Mesenteric fat pad (tissue), 1 donor: Measurements from ENCODE around the gene HMGCL. TPM values are rescaled to one million over a fixed set of nuclear protein-coding genes. Genes with fewer than 3 reads are reported as not detected.
"Not testable (repeated sequence)": the region's sequence is repeated elsewhere in the genome, so short reads cannot be mapped to it uniquely, and the experiment has no call there.

Experiments
- DNase-seq: peaks from one replicate; pipeline ENCODE4 v3.0.0-alpha.2; 2020; ENCODE audit warnings: low spot score
- total RNA-seq: library from RNA; stranded (reverse); fragmentation: NEBNext Ultra II Directional; extraction: Animal tissue kit (Norgen Biotek cat#: 25700); gene quantifications from one replicate; pipeline ENCODE4 v1.2.1, GENCODE V29; 2021
- donor health status: DM: yes; HTN: yes; CAD: no.

The HMGCL gene
- total RNA-seq, 1 donor from 2014 or later = 31.7 TPM

DNA sequence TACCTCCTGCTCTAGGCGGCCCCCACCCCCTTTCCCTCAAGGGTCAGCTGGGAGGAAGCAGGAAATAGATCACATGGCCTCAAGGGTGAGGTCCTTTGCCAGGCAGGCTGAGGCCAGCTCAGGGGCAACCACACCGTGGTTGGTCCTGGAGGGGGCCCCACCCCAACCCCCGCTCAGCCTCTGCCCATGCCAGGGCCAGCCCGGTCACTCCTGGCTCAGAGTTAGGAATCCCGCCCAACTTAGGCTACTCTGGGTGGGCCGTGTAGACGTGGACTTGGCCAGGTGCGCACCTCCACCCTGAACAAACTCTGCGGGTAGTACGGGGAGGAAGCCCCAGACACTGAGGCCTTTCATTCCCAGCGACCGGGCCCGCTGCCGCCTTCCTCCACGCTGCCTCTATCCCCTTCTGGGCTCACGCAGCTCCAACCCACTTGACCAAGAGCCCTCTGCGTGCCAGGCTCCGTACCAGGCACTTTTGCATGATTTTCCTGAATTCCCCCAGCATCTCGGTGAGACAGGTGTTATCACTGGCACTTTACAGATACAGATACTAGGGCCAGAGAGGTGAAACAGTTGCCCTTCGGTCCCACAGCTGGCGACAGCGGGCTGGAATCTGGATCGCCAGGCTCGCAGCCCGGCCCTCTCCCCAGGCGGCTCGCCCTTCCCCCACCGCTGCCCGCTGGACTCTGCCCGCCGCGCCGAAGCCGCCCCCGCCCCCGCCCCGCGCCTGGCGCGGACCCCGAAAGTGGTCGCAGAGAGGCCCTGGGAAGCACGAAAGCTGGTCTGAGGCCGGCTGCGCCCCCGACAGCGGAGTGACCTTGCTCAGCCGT is 25.4 kb downstream of the HMGCL start:
- peak; percentile 91 for DNase-seq

GRCh38 chr1:23799255-23799569 is 26.0 kb downstream of the HMGCL start:
- no peak for DNase-seq

DNA sequence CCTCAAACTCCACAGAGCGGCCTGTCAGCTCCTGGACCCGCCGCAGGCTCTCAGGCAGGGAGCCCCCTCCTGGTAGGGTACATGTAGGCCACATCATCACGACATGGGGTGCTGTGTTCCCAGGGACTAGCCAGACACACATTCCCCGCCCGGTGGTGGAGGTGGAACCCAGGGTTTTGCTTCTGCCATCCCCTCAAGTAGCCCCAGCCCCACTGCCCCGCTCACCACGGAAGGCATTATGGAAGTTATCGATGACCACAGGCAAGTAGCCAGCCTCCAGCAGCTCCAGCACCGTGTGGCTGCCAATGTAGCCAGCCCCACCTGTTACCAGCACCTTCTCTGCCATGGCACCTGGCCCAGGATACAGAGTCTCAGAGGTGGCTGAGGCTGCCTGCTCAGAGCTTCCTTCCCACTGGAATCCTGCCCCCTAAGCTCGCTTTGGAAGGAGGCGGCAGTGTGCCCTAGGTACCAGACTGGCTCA is 26.5 kb downstream of the HMGCL start:
- no peak for DNase-seq

DNA sequence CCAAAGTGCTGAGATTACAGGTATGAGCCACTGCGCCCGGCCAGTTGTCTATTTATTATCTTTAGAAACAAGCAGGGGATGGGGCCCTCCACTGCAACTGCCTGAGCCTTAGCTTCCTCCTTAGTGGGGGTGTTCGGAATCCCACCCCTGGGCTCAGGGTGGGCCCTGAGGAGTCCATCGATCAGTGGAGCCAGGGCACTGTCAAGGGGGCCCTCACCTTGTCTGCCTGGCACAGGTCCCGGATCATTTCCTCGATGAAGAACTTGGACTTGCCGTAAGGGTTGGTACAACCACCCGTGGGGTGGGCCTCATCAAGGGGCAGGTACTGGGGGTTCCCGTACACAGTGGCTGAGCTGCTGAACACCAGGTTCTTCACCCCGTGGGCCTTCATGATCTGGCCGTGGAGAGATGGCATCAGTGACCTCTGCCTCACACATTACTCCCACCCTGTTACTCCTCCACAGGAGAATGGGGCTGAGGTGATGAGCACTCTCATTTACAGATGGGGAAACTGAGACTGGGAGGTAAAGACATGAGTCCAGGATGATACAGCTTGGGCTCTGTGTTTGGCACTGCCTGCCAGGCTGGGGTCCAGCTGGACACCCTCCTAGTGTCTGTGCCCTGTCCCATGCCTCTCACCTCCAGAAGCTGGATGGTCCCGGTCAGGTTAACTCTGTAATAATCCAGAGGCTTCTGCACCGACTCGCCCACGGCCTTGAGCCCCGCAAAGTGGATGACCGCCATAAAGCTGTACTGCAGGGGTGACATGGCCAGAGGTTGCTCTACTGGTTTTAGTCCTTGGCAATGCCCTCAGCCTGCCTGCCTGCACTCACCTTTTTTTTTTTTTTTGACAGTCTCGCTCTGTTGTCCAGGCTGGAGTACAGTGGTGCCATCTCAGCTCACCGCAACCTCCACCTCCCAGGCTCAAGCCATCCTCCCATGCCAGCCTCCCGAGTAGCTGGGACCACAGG is 27.5 kb downstream of the HMGCL start:
- DNase-seq = no peak

DNA sequence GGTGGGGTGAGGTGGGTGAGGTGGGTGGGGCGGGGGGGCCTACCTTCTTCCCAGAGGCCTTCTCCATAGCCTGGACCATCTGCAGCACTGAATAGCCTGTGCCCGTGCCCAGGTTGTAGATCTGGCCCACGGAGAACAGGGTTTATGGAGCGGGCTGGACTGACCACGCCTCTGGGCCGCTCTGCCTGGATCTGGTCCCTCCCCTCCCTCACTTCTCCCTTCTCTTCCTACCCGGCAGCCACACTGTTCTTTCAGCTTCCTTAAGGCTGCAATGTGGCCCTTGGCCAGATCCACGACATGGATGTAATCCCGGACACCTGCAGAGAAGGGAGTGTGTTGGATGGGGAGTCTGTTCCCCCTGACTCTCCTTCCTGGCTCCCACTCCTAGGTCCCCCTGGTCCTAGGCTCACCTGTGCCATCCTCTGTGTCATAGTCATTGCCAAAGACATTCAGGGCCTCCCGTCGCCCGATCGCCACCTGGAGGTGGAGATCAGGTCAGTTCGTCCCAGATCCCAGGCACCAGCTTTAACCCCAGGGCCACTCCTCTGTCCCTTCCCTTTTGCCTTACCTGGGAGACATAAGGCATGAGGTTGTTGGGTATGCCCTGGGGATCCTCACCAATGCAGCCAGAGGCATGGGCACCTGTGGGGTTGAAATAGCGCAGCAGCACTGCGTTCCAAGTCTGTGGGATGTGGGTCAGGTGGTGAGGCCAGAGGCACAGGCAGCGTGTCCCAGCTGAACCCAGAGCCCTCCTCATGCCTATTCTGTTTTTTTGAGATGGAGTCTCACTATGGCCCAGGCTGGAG is 28.6 kb downstream of the HMGCL start:
- no peak for DNase-seq

DNA sequence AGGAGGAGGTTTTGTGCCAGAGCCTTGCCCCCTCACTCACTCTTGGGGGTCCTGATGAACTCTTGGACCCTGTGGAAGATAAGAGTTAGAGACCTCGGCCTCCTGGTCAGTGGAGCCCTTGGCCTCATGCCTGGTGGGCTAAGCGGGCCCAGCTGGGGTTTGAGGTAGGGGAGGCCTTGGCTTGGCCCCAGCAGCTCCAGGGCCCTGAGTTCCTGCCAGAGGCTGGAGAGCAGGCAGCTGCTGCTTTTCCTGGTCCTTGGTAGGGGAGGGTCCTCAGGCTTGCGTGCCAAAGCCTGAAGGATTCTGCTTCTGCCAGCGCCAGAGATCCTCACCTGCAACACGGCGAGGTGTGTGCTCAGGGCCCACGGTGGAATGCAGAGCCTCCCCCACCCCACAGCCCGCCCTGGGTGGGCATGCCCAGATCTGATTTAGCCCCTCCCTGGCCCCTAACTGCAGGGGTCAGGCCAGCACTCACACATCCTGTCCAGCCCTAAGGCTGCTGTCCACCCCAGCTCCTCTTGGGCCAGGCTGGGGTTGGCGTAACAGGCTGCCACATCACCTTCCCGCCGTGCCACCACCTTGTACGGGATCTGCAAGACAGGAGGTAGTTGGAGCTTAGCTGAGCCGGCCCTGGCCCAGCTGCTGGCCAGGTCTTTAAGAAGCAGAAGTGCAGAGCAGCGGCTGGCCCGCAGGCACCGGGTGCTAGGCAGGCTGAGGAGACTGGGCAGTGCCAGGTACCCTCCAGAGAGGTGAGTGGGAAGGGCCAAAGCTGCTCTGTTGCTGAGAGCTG is 29.4 kb downstream of the HMGCL start:
- no peak for DNase-seq

DNA sequence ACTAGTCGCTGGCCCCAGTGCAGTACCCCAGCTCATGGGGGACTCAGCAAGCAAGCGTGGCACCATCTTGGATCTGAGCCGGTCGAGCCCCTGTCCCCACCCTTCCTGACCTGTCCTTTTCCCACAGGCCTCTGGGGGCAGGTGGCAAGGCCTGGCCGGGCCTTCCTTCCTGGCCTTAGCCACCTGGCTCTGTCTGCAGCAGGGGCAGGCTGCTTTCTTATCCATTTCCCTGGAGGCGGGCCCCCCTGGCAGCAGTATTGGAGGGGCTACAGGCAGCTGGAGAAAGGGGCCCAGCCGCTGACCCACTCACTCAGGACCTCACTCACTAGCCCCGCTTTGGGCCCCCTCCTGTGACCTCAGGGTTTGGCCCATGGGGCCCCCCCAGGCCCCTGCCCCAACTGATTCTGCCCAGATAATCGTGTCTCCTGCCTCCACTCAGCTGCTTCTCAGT is 30.5 kb downstream of the HMGCL start:
- not testable (repeated sequence) for DNase-seq

DNA sequence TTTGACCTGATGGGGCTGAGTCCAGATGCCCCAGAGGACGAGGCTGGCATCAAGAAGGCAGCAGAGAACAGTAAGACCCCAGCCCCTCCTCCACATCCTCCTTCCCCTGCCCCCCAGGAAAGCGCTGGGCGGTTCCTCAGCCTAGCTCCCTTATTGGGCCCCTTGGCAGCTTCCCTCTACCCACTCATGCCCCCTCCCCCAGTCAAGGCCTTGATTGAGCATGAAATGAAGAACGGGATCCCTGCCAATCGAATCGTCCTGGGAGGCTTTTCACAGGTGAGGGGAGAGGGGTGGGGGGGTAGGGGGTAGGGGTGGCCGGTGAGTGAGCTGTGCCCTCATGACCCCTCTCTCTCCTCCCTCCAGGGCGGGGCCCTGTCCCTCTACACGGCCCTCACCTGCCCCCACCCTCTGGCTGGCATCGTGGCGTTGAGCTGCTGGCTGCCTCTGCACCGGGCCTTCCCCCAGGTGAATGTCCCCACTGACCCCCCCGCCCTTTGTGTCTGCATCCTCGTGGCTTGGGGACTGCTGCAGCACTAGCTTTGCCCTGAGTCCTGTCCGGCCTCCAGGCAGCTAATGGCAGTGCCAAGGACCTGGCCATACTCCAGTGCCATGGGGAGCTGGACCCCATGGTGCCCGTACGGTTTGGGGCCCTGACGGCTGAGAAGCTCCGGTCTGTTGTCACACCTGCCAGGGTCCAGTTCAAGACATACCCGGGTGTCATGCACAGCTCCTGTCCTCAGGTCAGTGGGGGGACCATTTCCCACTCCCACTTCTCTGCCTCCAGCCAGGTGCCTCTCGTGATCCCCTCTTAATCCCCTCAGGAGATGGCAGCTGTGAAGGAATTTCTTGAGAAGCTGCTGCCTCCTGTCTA is 31.1 kb downstream of the HMGCL start:
- no peak for DNase-seq

DNA sequence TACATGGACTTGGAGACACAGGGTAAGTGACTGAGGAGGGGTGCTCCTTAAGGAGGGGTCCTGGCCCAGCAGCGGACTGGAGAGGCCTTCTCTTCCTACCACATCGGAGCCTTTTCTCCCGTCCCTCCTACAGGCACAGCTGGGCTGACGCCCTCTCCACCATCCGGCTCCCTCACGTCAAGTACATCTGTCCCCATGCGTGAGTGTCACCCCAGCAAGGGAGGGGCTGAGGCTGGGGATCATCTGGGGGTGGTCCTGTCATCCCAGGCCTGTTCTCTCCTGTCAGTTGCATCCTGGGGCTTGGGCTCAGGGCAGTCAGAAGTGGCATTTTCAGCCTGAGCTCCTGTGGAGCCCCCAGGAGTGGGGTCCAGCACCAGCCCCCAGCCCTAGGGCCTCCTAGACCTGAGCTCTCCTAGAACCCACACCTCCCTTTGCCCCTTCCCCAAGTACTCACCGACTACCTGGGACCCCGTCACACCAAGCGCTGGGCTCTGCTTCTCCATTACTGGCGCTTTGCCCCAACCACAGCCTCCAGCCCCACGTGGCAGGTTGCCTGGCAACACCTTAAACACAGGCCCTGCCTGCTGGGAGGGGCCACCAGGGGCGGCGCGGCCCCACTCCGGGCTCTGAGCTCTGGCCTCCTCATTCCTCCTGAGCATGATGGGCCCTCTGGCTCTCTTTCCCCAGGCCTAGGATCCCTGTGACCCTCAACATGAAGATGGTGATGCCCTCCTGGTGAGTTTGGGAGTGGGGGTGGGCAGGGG is 32.0 kb downstream of the HMGCL start:
- no peak for DNase-seq

DNA sequence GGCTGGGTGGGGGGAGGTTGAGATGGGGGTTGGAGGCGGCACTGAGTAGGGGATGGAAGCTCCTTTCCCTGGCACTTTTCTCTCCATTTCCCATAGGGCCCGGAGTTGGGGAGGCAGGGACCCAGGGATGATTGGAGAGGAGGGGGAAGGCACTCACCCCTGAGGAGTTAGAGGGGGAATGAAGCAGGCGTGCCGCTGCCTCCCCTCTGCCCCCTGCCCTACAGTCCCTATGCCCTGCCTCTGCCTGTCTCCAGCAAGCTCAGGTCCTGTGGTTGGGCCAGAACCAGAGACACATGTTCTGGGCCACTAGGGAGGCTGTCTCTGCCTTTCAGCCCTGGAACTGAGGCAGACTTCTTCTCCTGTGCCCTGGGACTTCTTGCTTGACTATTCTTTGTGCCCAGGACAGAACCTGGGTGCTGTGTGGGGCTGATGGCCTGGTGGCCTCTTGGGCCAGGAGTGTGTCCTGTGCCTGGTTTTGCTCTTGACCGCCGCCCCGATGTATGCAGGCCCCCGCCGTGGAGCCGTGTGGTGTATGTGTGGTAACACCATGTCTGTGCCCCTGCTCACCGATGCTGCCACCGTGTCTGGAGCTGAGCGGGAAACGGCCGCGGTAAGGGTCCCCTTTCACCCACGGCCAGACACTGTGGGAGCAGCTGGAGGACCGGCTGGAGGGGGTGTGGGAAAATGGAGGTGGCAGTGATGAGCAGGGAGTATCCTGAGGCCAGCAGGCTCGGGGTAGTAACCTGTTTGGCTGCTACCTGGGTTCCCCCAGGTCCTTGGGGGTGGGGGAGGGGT is 32.9 kb downstream of the HMGCL start:
- DNase-seq = no peak

GRCh38 chr1:23791516-23792047 is 33.6 kb downstream of the HMGCL start:
- no peak for DNase-seq

DNA sequence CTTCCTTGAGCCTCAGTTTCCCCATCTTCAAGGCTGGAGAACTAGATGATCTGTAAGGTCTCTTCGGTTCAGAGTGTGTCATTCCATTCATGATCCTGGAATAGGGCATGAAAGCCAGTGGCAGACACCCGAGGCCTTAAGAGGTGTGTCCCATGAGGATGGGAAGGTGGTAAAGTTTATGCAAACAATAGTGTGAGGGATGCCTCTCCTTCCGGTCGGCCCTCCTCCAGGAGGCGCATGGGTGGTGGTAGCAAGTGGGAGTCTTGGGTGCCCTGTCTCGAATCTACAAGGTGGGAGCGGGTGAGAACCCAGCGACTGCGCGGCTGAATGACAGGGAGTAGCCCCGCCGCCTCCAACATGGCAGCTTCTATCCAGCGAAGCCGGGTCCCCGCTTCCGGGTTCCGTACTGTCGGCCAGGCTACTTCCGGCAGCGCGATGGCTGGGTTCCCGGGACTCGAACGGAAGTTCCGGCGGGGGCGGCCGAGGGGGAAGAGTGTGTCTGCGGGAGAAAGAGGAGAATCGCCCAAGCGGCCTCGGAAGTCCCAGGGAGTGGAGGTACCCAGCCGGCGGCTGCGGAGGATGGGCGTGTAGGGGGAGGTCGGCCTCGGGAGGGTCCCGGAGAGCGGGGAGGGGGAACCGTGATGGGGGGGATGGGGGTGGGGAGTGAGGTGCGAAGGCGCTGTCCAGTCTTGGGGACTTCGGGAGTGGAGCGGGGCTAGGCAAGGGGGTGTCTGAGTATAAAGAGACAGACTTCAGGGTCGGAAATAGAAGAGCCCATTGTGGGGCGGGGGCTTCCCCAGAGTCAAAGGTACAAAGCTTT is 34.3 kb downstream of the HMGCL start, which contains the start of gene LYPLA2:
TSS of gene LYPLA2 (plus strand) at position 450 of the 820 bp plus-strand sequence. CDS start 1,538 bp downstream, outside the sequence.
- peak; percentile 98 for DNase-seq

GRCh38 chr1:23788695-23789094 is 36.5 kb downstream of the HMGCL start:
- DNase-seq = no peak

DNA sequence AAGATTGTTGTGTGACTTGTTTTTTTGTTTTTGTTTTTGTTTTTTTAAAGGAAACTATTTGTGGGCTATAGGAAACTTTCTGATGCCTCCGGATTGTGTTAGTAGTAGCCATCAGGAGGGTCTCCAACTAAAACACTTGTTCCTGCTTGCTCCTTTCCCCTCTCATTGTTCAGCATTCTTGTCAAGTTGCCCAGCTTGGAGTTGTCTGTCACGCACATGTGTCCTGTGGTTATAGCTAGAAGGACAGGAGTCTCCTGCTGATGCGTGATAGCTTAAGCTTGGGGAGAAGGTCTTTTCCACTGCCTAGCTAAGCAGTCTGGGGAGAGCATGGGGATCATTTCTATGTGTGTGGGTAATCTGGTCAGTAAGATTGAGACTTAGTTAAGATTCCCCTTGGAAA is 37.5 kb downstream of the HMGCL start:
- no peak for DNase-seq

GRCh38 chr1:23784846-23785245 is 40.4 kb downstream of the HMGCL start:
- DNase-seq = no peak

DNA sequence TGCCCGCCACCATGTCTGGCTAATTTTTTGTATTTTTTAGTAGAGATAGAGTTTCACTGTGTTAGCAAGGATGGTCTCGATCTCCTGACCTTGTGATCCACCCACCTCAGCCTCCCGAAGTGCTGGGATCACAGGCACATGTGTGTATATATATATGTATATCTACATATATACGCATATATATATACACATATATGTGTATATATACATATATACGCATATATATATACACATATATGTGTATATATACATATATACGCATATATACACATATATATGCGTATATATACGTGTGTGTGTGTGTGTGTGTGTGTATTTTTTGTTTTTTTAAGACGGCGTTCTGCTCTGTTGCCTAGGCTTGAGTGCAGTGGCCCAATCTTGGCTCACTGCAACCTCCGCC is 42.1 kb downstream of the HMGCL start:
- not testable (repeated sequence) for DNase-seq
